D341Med (cell line): Measurements from ENCODE around the gene RAET1G.
"Not testable (repeated sequence)": the region's sequence is repeated elsewhere in the genome, so short reads cannot be mapped to it uniquely, and the experiment has no call there.

ENCODE experiments used
- DNase-seq: peaks from one replicate; pipeline ENCODE4 v3.0.0; 2012; ENCODE audit warnings: low spot score

The RAET1G gene

DNA sequence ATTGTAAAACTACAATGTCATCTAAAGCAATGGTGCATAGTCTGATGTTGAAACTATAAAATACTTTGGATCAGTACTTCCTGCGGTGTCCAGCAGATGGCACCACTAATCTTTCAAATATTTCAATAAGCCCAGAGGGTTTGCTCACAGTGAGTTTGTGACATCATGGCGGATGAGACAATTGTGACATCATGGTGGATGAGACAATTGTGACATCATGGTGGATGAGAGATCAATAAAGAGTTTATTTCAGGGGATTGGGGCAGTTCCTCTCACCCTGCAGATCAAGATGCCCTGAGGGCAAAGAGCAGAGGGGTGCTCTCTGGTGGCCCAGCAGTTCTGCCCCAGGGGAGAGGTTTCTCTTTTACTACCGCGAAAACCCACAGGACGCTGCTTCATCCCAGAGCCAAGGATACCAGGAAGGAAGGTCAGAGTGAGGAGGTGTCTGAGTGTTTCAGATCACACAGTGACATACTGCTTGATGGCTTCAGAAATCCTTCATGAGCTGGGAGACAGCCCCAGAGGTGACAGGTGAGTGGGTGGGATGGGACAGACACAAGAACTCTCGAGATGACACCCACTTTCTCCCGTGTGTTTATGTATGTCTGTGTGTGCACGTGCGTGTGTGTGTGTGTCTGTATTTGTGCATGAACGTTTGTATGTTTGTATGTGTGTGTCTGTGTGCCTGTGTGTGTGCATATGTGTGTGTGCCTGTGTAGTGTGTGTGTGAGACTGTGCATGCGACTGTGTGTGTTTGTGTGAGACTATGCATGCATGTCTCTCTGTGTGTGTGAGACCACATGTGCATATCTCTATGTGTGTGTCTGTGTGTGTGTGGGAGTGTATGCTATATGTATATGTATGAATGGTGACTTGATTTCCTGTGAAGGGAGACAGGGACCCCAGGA is 11.6 kb upstream of the RAET1G start:
- DNase-seq, result peak; percentile 55

DNA sequence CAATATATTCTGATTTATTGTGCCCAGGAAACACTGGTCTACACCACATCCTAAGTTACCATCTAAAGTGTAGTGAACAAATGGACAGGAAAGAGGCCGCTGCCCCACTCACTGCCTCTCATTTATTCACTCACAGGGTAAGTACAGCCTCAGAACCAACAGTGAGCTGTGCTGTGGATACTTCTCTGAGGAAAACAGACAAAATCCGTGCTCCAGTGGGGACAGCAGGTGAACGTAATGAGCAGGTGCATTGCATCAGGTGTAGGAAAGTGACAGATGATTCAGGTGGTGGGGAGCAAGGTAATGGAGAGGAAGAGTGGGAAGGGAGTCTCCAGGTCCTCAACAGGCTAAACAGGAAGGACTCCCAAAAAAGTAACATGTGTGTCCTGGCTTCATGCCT is 10.5 kb upstream of the RAET1G start:
- no peak for DNase-seq

DNA sequence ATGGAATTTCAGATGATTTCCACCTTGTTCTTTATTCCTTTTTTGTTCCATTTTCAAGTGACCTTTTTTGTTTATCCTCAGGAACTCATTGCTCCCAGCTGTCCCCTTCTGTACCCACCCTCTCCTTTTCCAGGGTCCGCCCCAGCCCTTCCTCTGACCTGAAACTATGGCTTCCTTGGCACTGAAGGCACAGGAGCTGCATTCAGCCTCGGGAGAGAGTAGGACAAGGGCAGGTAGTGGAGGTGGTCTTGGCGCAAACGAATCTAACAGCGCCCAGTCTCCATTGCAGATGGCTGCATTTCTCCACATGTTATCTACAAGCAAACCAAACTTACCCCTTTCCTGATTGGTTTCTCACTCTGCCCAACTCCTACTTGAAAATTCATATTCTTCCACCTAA is 10.1 kb upstream of the RAET1G start:
- DNase-seq, result no peak

DNA sequence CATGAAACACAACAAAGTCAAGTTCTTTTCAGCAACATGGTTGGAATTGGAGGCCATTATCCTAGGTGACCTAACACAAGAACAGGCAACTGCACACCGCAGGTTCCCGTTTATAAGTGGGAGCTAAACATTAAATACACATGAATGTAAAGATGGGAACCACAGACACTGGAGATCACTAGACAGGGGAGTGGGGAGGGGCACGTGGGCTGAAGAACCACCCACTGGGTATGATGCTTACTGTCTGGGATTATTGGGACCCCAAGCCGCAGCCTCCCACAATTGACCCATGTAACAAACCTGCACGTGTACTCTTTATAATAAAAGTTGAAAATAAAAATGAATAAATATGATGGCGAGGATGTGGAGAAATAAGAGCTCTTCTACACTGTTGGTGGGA is 8.6 kb upstream of the RAET1G start:
- DNase-seq, result no peak

DNA sequence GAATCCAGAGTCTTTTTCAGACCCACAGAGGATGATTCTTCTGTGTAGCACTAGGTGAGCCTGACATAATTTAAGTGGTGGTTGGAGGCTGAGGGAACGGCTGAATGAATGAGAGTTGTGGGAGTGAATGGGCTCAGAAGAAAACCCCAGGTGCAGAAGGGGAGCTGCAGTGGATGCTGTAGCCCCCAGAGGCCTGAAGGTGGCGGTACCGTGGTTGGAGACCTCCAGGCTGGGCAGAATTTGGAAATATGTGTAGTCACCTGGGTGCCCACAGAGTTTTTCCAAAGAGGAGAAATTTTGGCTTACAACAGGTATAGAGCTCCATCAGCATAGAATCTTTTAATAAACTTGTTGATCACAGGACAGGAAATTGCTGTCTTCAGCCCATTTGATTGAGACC is 6.5 kb upstream of the RAET1G start:
- no peak for DNase-seq

DNA sequence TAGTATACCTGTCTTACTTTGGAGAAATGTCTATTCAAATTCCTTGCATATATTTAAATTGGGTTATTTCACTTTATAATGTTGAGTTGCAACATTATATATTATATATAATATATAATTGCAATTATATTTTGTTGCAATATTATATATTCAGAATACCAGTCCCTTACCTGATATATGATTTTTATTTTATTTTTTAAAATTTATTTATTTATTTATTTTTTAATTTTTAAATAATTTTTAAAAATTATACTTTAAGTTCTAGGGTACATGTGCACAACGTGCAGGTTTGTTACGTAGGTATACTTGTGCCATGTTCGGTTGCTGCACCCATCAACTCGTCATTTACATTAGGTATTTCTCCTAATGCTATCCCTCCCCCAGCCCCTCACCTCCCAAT is 4.1 kb upstream of the RAET1G start:
- not testable (repeated sequence) for DNase-seq

DNA sequence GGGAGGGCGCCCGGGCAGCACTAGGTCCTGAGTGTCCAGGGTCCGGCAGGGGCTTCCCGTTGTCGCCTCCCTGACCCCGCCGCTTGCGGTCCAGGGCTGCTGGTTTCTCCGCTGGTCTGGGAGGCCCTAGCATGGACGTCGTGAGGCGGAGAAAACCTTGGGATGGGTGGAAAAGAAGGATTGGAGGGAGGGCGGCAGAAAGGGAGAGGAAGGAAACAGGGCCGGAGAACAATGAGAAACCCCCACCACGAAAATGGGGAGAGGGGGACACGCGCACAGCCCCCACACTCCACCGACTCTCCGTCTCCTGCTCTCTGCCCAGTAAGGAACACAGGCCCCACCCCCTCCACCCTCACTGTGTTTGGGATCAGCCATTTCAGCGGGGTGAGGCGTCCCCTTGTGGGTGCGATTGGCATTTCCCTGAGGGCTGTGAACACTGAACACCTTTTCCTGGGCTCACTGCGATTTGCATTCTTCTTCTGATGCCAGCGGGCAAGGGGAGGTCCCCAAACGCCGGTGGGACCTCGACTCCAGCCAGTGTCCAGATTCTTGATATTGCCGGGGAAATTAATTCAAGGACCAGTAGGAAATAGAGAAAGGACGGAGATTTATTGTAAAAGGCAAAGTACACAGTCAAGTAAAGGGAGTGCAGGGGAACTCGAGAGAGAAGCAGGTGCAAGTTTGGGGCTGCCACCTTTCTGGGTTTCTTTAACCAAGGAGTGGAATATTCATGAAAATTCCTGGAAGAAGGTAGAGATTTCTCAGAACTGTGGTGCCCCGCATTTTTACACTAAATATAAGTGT is 3.3 kb upstream of the RAET1G start:
- peak; percentile 76 for DNase-seq

DNA sequence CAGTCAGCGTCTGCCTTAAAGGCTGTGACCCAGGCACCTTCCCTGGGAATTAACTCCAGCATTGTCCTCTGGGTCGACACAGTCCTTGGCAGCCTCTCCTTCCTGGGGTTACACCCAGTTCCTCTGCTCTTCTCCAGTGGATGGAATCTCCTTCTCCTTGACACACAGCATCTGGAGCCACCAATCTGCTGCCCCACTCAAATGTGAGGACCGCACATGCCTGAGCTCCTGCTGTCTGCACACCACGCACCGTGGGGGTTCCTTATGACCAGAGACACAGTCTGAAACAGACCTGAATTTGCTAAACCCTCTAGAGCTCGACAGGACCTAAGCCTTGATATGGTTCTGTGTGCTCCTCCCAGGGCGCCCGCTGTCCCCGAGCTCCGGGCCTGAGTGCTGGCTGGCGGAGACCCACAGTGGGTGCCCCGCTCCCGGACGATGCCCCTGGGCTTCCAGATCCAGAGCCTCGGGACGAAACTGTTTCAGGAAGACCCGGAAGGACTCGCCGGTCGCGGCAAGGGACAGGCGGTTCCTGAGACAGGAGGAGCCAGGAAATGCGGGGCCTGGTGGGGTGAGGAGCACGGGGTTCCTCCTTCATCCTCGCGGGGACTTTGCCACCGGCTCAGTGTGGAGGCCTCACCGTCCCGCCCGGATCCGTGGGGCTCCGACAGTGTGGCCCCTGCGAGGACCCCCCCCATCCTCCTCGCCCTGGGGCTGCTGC is 2.5 kb upstream of the RAET1G start:
- no peak for DNase-seq

DNA sequence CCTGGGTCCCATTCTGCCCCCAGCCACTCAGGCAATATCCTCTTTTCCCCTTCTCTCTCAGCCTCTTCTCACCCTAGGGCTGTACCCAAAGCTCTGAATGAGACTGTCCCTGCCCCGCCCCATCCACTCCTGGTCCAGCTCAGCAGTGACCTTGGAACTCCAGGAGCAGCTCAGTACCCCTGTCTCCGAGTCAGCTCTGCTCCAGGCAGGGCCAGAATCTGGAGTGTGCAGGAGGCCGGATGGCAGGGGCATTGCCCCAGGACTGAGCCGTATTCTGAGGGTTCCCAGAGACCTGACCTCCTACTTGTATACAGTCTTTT is 2.0 kb upstream of the RAET1G start:
- no peak for DNase-seq

DNA sequence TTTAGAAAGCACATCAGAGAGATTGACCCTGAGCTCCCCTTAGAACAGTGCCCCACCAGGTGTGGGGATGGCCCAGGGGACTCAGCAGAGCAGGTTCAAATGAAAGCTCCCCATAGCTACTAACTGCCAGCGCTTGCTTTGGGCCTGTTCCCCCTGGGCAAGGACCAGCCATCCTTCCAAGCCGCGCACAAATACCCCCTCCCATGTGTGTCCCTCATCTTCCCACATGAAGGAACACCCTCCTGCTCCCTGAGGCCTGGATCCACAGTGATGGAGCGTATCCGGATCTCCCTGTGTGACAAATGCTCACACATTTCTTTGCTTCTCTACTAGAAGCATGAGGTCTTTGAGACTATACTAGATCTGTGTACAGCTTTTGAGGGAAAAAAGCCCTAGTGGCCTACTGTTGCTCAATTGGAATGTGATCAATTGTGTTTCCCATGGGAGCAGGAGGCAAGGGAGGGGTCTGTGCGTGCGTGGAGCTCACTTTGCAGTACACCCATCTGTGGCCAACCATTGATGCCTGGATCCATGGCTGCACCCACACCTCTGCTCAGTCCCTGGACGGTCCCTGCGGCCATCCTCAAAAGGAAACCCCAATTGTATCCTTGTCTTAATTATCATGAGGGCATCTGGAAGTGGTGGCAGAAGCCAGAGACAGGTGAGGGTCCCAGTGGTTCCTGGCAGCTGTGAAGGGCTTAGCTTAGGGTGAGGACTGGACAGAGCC is 1.4 kb upstream of the RAET1G start:
- no peak for DNase-seq

DNA sequence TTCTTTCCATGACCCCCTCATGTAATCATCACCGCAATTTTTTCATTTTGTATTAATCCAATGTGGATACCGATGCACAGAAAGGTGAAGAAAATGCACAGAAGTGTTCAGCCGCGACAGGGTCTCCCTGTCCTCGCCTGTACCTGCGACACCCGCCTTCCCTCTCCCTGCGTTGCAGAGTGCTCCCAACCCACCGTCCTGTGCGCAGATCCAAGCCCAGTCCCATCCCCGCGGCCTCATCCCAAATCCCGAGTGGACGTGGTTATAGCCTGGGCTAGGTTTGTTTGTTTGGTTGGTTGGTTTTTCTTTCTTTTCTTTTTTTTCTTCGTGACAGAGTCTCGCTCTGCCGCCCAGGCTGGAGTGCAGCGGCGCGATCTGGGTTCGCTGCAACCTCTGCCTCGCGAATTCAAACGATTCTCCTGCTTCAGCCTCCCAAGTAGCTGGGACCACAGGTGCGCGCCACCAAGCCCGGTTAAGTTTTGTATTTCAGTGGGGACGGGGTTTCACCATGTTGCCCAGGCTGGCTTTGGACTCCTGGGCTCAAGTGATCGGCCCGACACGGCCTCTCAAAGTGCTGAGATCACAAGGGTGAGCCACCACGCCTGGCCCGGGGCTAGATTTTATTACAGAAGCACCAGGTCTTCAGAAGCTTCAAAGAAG is 536 bp upstream of the RAET1G start:
- DNase-seq, result no peak

DNA sequence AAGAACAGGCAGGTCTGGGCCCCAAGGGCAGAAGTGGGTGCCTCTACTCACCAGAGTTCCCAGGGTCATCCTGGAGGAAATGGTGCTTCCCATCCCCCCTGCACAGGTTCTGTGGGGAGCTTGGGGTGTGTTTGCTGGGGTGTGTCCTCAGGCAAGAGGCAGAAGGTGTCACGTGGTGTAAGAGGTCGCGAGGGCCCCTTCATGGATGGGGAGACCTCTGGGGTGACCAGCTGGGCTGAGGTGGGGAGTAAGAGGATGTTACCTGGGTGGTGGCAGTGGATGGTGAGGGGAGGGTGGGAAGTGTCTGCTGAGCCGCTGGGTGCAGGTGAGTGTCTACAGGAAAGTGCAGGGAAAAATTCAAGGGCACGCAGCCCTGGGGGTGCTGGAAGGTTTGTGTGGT is 830 bp downstream of the RAET1G start:
- not testable (repeated sequence) for DNase-seq

DNA sequence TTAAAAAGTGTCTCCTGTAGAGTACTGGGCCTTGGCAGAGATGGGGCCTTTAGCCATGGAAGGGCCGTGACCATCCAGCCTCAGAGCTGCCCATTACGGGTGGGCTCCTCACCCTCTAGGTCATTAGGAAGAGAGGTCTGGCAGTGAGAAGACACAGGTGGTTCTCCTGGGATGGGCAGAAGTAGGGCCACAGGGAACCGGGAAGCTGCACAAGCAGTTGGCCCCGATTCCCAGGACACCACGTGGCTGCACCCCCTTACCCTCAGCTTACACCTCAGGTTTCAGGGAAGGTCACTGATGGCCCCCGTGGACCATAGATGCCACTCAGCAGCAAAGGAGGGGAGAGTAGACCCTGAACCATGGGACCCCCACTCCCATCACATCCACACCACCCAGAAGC is 1.6 kb downstream of the RAET1G start:
- DNase-seq, result no peak

DNA sequence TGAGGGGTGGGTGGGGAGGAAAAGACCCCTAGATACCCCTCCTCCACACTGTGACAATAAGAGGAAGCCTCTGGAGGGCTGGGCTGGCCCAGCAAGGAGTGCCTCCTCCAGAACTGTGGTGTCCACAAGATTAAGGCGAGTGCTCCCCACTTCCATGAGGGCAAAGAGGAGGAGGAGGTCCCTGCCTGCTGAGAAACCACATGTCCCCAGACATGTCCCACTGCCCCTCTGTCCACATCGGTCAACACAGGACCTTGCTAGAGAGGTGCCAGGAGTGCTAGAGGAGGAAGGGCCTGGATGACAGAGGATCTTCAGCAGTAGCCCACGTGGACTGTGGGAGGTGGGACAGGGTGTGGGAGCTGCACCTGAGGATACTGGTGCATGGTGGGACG is 3.1 kb downstream of the RAET1G start:
- DNase-seq, result no peak

DNA sequence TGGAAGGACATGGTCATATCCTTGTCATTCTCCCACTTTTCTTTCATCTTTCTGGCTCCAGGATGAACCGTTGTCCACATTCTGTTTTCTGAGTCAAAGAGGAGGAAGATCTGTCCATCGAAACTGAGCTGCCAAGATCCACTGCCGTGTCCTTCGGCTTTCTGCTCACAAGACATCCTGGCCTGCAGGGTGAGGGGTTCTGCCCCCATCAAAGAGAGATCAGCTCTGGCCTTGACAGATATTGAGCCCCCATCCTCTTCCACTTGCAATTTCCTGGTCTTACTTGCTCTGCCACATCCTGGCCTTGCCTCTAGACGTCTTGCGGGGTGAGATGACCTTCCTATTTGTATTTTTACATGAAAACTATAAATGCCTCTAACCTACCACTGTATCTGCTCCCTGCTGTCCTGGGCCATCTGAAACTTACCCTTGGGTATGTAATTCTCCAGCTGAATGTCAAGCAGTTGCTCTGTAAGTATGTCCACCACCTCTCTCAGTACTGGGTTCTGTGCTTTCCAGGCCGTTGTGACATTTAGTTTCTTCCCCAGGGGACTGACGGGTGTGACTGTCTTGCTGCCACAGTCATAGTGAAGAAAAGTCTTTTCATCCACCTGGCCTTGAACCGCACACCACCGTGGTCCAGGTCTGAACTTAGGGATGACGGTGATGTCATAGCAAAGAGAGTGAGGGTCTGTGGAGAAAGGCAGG is 3.6 kb downstream of the RAET1G start:
- not testable (repeated sequence) for DNase-seq

DNA sequence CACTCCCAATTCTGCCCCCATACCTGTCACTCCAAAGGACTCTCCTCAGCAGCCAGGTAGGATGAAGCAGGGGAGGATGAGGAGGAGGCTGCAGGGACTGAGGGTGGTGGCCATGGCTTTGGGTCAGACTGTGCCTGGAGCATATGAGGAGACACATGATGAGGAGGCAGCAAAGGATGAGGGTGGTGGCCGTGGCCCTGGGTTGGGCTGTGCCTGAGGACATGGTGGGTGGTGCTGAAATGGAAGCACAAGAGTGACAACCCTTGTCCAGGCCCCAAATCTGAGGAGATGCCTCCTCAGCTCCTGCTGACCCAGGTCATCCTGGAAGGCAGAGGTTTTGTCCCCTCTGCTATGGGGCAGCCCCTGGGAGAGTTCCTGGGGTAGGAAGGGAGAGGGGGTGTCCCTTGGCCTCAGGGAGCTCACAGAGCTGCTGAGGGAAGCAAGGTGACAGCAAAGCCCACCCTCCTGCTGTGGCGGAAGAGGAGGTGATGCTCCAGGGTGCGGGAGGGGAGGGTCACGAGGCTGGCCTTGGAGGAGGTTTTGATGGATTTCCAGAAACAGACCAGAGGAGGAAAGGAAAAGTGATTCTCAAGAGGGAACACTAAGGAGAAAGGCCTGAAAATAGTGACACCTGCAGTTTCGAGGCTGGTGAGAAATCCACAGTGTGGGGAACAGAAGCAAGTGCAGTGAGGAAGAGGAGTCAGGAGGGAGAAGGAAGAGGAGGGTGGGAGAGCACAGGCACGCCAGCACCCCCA is 4.6 kb downstream of the RAET1G start:
- no peak for DNase-seq

DNA sequence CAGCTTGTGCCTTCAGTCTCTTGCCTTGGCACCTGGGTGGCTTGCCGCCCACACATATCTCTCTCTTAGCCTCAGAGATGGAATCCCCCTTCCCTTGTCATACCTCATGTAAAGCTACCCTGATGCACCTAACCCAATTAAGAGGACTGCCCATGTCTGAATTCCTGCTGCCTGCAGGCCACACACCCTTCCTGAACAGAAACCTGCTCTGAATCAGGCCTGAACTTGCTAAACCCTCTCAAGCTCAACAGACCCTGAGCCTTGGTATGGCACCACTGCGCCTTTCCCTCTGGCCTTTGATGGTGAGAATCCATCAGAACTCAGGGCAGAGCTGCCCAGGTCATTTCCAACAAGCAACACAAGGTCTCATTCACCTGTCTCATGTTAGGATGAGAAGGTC is 5.2 kb downstream of the RAET1G start:
- no peak for DNase-seq

DNA sequence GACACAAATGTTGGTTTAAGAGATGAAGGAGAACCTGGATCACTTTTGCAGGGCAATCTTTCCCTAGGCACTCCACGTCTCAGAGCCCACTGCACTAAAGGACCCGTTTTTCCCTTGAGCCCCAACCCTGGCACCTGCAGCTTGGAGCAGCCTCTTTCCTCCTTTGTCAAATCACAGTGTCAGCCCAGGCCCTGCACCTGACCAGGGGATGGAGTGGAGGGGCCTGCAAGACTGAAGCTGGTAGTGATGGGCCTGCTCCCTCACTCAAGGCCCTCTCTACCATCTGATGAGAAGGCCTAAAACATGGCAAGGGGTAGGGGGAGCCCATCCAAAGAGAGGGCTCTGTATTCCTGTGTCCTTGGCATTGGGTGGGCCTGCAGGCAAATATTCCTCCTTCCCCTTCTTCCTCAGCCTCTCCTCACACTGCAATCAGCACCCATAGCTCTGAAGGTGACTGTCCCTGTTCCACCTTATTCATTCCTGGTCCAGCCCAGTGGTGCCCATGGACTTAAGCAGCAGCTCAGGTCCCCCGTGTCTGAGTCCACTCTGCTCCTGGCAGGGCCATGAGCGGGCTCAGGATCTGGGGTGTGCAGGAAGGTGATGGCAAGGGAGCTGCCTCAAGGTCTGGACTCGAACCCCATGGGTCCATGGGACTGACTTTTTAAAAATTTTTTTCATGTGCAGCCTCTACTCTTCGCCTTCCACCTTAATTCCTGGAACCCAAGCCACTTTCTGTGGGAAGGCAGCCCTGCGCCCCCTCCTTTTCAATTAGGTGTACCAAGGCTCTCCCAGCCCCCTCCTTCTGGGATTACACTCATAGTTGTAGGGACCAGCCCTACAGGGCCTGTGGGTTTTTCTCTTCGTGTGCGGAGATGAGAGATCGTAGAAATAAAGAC is 6.7 kb downstream of the RAET1G start:
- no peak for DNase-seq
